ENCODE data around the gene DGCR8. TPM values are rescaled to one million over a fixed set of nuclear protein-coding genes. Genes with fewer than 3 reads are reported as not detected.

The DGCR8 gene
- total and polyA plus RNA-seq, 2 of the 4 experiments (the other 2 are of a cell fraction): 16.7 to 25.3 TPM

GRCh38 chr22:20160041-20160440 is 80.0 kb downstream of the DGCR8 start:
- no peak overlapping the region for H3K27ac ChIP-seq (ENCODE audit: insufficient read depth, low read length)
- TF ChIP-seq MAZ (IDR thresholded peaks at IDR 0.05; ENCODE audit: borderline replicate concordance, low read depth, low read length) (no peak), SMC3 (IDR thresholded peaks at IDR 0.05; ENCODE audit: low read depth, low read length) (no peak)
- H3K4me1 ChIP-seq (ENCODE audit: control insufficient read depth, insufficient read depth, low read length): no peaks in the 10 kb centered on the region
- H3K79me1 ChIP-seq (ENCODE audit: low read depth in 1 of 2, low read length in 2 of 2): no peaks in the 10 kb centered on the region
- no peaks in the 10 kb centered on the region for H3K9me1 ChIP-seq (ENCODE audit: insufficient read depth, low read length)
- peaks cover 13% of the 10 kb centered on the region for H3K27me3 ChIP-seq (ENCODE audit: control insufficient read depth, insufficient read depth, low read length)
- no peak overlapping the region for H3K23ac ChIP-seq (ENCODE audit: low read depth, low read length)
- no peak overlapping the region for H3K9ac ChIP-seq (ENCODE audit: low read depth, low read length)
- H3K36me3 ChIP-seq (ENCODE audit: control insufficient read depth, insufficient read depth, low read length): no peaks in the 10 kb centered on the region
- H3K4me2 ChIP-seq (ENCODE audit: low read depth, low read length): no peak overlapping the region
- no peak overlapping the region for H4K8ac ChIP-seq (ENCODE audit: low read depth in 2 of 2, low read length in 2 of 2)
- in situ Hi-C loops (cut with MboI; ENCODE audit: low sequenced_read_pairs) (no loop called here), dilution Hi-C loops (cut with HindIII; ENCODE audit: low sequenced_read_pairs, unreplicated experiment) (no loop called here), intact Hi-C loops (cut with micrococcal nuclease) (no loop called here)
- no peak overlapping the region for H3K4me3 ChIP-seq (ENCODE audit: insufficient read depth, low read depth, low read length)
- H2BK5ac ChIP-seq (ENCODE audit: low read depth, low read length, poor library complexity, severe bottlenecking): no peak overlapping the region
- CTCF ChIA-PET: no interaction called here
- no CpG with 5 or more reads among the region's 10 CpGs for WGBS, 2 experiments (ENCODE audit: extremely low coverage in 2 of 2, insufficient read length in 1 of 2)
- H2AK5ac ChIP-seq (ENCODE audit: low read depth, low read length): no peak overlapping the region
- no peak overlapping the region for H3K18ac ChIP-seq (ENCODE audit: low read depth, low read length)
- ATAC-seq (ENCODE audit: low read depth) (no peak), DNase-seq (no peak)
- H3K9me3 ChIP-seq (ENCODE audit: control insufficient read depth, insufficient read depth, low read length): no peaks in the 10 kb centered on the region
- no TSS peak for BruUV-seq (replicated peaks)
- H2AFZ ChIP-seq (replicated peaks; ENCODE audit: low read length, poor library complexity): no peak overlapping the region
- H2AK9ac ChIP-seq (replicated peaks; ENCODE audit: low read depth, low read length, poor library complexity): no peak overlapping the region
- H3K56ac ChIP-seq (ENCODE audit: extremely low read depth, insufficient read depth, low read length): no peak overlapping the region
- no peak overlapping the region for H2BK20ac ChIP-seq (ENCODE audit: low read depth, low read length)
- H4K91ac ChIP-seq (ENCODE audit: insufficient read depth, low read depth, low read length): no peak overlapping the region
- no peak overlapping the region for H2BK120ac ChIP-seq (ENCODE audit: low read depth, low read length)
- no peak overlapping the region for H2BK15ac ChIP-seq (ENCODE audit: low read depth, low read length)
- H4K20me1 ChIP-seq (ENCODE audit: insufficient read depth, low read length): peaks cover 5% of the 10 kb centered on the region; the same call in 1 of the 2 replicates
- H3K14ac ChIP-seq (replicated peaks; ENCODE audit: low read depth, low read length): no peak overlapping the region
- POLR2A ChIA-PET (ENCODE audit: unreplicated experiment): no interaction called here
- H4K5ac ChIP-seq (ENCODE audit: low read depth, low read length): no peak overlapping the region
- no peak overlapping the region for H3K4ac ChIP-seq (ENCODE audit: low read depth, low read length)

Small RNA genes lying within 50 kb of the gene (microRNA-seq; reads per million reads assigned to microRNA genes)
- gene MIR185 (ENCODE audit: insufficient read depth in 1 of 2, insufficient read length in 1 of 2, unreplicated experiment in 1 of 2): 897 to 2,878 reads per million in 2 experiments
- 0 reads per million in 2 experiments for gene MIR6816 (ENCODE audit: insufficient read depth in 1 of 2, insufficient read length in 1 of 2, unreplicated experiment in 1 of 2)
- not detected for gene RF00017 (ENCODE audit: insufficient read depth, insufficient read length)
- not detected for gene RF00599 (ENCODE audit: insufficient read depth, insufficient read length)

Small RNA genes lying within 50 kb of the gene (small RNA-seq; reads per million reads assigned to genes)
- gene MIR185 (20.0 to 2,088 (median 580) reads per million in 5 experiments), gene MIR6816 (0 to 0.24 (median 0) reads per million in 5 experiments), gene RF00017 (0 reads per million in 5 experiments), gene RF00599 (0 reads per million in 5 experiments)

Other genes starting within 250 kb of the DGCR8 start
- 1.7 and 2.5 TPM in 2 replicates for gene GNB1L, start 225.4 kb upstream of the DGCR8 start, total RNA-seq (2012; rRNA removed)
- gene GNB1L, start 225.4 kb upstream of the DGCR8 start, polyA plus RNA-seq (2012; rRNA removed): 4.4 and 5.5 TPM in 2 replicates
- 8.6 TPM in 2 replicates for gene RTL10, start 225.4 kb upstream of the DGCR8 start, total RNA-seq (2012; rRNA removed)
- gene RTL10, start 225.4 kb upstream of the DGCR8 start, polyA plus RNA-seq (2012; rRNA removed): 12.1 and 14.0 TPM in 2 replicates
- gene COMT, start 138.5 kb upstream of the DGCR8 start, total RNA-seq (2012; rRNA removed): 175 and 202 TPM in 2 replicates
- 296 and 347 TPM in 2 replicates for gene COMT, start 138.5 kb upstream of the DGCR8 start, polyA plus RNA-seq (2012; rRNA removed)
- 14.7 and 15.6 TPM in 2 replicates for gene TXNRD2, start 138.4 kb upstream of the DGCR8 start, total RNA-seq (2012; rRNA removed)
- 25.7 and 28.4 TPM in 2 replicates for gene TXNRD2, start 138.4 kb upstream of the DGCR8 start, polyA plus RNA-seq (2012; rRNA removed)
- 8.6 and 12.2 TPM in 2 replicates for gene ARVCF, start 63.4 kb upstream of the DGCR8 start, total RNA-seq (2012; rRNA removed)
- gene ARVCF, start 63.4 kb upstream of the DGCR8 start, polyA plus RNA-seq (2012; rRNA removed): 14.1 and 18.1 TPM in 2 replicates
- 60.5 and 75.1 TPM in 2 replicates for gene TANGO2, start 59.1 kb upstream of the DGCR8 start, total RNA-seq (2012; rRNA removed)
- 43.2 and 45.1 TPM in 2 replicates for gene TANGO2, start 59.1 kb upstream of the DGCR8 start, polyA plus RNA-seq (2012; rRNA removed)
- gene RANBP1, start 35.9 kb downstream of the DGCR8 start, total RNA-seq (2012; rRNA removed): 173 and 271 TPM in 2 replicates
- 376 and 419 TPM in 2 replicates for gene RANBP1, start 35.9 kb downstream of the DGCR8 start, polyA plus RNA-seq (2012; rRNA removed)
- gene TRMT2A, start 37.0 kb downstream of the DGCR8 start, total RNA-seq (2012; rRNA removed): 12.8 and 22.0 TPM in 2 replicates
- 39.1 and 46.4 TPM in 2 replicates for gene TRMT2A, start 37.0 kb downstream of the DGCR8 start, polyA plus RNA-seq (2012; rRNA removed)
- 2.5 and 4.4 TPM in 2 replicates for gene ZDHHC8, start 51.6 kb downstream of the DGCR8 start, total RNA-seq (2012; rRNA removed)
- gene ZDHHC8, start 51.6 kb downstream of the DGCR8 start, polyA plus RNA-seq (2012; rRNA removed): 72.6 and 75.6 TPM in 2 replicates
- gene CCDC188, start 70.8 kb downstream of the DGCR8 start, total RNA-seq (2012; rRNA removed): not detected in 2 replicates
- gene CCDC188, start 70.8 kb downstream of the DGCR8 start, polyA plus RNA-seq (2012; rRNA removed): 0.10 and 0.32 TPM in 2 replicates
- 0.18 and 0.28 TPM in 2 replicates for gene RTN4R, start 188.1 kb downstream of the DGCR8 start, total RNA-seq (2012; rRNA removed)
- 0.94 and 1.2 TPM in 2 replicates for gene RTN4R, start 188.1 kb downstream of the DGCR8 start, polyA plus RNA-seq (2012; rRNA removed)
- gene DGCR6L, start 239.8 kb downstream of the DGCR8 start, total RNA-seq (2012; rRNA removed): 65.4 and 68.6 TPM in 2 replicates
- 80.4 and 95.2 TPM in 2 replicates for gene DGCR6L, start 239.8 kb downstream of the DGCR8 start, polyA plus RNA-seq (2012; rRNA removed)